GM15510 (cell line): ENCODE data around the gene FBXL20.

Source experiments
- POLR2A ChIP-seq: IDR thresholded peaks from 3 replicates; pipeline ENCODE4 v1.6.1; 2011; ENCODE audit warnings: borderline replicate concordance; ENCODE audit not compliant: insufficient read length; ENCODE audit errors: extremely low read depth

FBXL20 gene

DNA sequence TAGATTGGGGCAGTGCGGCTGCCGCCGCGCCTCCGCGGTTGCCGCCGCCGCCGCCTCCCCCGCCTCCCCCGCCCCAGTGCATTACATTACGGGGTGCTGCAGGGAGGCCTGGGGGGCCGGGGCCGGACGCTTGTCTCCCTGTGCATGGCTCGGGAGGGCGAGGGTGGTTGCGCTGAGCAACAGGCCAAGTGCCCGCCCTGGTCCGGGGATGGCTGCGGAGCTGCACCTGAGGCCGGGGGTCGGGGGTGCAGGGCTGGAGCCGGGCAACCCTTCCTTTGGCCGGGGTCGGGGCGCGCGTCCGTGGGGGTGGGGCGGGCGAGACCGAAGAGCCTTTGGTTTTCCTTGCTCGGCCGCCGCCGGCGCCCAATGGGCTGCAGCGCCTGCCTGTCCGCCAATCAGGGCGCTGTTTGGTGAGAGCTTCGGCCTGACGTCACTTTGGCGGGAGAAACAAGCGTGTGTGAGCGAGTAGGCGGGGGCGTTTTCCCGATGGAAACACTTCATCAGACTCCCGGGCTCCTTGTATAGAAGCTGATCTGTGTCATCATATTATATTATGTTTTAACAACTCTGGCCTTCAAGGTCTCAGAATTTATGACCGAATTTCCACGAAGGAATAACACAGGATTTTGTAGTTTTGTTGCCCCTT, 941 bp upstream of the FBXL20 start:
- no peak for TF ChIP-seq POLR2A

DNA sequence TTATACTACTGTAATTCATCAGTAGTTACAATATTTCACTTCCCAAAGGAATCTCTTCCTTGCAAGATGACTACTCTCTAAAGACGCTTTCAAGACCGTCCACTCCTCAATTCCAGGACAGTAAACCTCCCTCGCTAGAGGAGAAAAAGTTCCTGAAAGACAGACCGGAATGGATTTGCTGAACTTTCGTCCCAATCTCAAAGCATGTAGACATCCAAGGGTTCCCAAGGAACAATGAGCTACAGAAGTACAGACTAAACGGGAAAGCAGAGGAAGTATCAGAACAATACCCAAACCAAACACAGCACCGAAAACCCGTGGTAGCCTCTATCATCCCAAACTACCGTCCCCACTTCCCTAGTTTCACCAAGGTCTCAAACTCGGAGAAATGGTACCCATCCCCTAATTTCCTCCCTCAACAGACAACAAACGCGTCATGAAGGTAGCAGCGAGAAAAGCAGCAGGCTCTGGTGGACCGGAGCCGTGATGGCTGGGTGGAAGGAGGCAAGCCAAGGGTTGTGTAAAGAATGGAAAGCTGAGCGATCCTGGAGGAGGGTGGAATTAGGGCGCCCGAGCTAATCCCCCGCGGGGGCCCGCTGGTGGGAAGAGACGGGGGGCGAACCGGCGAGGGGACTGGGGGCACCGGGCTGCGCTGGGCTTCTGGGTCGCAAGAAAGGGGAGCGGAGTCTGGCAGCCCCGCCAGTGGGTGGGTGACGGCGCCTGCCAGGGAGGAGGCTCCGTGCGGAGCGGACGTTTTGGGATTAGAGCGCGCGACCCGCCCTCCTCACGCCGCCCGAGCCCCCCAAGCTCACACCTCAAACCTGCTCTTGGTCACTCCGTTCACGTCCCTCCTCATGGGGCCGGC, 647 bp downstream of the FBXL20 start:
- TF ChIP-seq POLR2A, result no peak

DNA sequence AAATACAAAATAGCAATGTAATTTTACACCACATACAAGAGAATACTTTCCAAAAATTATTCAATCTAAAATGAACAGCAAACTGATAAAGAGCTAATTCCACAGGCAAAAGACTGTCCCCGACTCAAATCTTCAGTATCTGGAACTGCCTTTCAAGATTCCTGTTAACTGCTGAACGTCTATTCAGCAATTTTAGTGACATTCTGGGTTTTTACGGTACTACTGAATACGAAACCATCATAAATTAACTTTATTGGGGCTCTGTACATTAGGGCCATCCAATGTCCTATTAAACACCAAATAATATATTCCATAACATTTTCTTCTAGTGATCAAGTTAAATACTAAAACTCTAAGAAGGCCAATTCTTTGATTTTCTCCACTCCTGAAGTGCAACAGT, 1.6 kb downstream of the FBXL20 start:
- TF ChIP-seq POLR2A, result no peak

DNA sequence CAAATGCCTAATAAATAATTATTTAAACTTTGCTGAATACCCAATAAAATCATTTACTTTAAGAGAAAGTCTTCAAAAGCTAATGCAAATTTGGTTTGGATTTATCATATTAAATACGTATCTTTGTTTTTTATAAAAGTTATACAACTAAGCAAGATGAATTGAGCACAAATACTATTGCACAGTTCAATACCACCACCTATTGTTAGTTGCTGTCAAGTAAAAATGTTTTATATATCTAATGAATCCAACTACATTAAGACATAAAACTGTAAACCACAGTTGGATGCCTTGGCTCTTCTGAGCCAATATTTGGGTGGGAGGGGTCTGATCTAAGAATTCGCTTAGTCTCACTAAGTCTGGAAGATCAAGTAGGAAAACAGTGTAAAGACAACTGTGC, 7.7 kb downstream of the FBXL20 start:
- no peak for TF ChIP-seq POLR2A

DNA sequence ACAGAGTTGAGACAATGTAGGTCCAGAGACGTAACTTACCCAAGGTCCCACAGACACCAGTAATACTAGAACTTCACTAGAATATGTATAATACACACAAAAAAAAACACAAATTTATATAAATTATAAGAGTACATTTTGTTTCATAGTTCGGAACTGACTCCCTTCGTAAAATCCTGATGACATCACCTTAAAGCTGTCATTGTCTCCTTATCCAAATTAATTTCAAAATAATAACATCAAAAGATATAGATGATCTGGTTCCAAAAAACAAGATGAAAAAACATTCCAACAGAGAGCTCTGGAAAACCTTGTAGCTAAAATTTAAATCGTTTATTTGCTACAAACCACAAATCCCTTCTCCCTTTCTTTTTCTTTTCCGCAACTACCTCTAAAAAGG, 10.0 kb downstream of the FBXL20 start:
- TF ChIP-seq POLR2A, result no peak

DNA sequence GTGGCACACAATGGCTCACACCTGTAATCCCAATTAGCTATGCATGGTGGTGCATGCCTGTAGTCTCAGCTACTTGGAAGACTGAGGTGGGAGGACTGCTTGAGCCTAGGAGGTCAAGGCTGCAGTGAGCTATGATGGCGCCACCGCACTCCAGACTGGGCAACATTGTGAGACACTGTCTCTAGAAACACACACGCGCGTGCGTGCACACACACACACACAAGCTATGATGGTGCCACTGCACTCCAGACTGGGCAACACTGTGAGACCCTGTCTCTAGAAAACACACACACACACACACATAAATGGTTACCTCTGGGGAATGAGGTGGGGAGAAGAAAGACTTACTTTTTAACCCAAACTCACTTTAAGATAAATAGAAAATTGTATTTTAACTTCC, 16.4 kb downstream of the FBXL20 start:
- TF ChIP-seq POLR2A, result no peak

DNA sequence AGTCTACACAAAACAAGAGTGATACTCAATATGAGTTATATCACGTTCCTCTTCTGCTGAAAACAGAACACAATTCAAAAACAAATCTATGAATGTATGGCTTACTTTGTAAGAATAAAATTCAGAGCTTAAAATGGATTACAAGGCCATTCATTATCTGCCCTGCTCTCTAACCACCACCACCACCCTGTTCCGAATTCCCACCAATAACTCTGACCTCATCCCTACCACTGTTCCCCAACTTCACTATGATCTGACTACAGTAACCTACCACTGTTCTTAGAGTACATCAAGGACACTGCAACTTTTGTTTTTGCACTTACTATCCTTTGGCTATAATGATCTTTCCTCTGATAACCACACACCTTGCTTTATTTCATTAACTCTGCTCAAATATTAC, 21.3 kb downstream of the FBXL20 start:
- TF ChIP-seq POLR2A, result no peak

DNA sequence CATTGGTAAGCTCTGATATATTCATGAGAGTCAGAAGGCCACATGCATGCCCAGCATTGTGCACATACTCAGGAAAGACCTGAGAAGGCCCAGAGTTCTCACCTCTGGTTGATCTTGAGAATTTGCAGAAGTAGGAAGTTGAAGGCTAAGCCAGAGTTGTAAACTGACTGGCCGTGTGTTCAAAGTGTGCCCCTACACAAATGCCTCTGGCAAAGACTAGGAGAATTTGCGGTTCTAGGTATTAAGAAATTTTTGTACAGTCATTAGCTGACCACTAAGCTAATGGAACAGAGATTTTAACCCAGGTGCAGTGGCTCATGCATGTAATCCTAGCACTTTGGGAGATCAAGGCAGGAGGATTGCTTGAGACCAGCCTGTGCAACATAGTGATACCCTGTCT, 25.0 kb downstream of the FBXL20 start:
- TF ChIP-seq POLR2A, result no peak

DNA sequence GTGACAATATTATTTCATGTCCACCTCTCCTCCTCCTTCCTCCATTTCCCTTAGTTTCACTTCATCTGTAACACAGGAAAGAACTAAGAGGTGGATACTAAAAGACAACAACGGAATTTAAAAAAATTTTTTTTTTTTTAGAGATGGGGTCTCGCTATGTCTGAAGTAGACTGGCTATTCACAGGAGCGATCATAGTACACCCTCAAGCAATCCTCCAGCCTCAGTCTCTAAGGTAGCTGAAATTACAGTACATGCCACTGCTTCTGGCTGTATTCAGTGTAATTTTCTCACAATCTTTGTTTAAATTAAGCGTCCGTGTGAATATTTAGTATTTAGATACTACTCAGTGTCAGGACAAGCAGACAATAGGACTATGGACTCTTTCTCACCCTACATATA, 35.6 kb downstream of the FBXL20 start:
- no peak for TF ChIP-seq POLR2A

DNA sequence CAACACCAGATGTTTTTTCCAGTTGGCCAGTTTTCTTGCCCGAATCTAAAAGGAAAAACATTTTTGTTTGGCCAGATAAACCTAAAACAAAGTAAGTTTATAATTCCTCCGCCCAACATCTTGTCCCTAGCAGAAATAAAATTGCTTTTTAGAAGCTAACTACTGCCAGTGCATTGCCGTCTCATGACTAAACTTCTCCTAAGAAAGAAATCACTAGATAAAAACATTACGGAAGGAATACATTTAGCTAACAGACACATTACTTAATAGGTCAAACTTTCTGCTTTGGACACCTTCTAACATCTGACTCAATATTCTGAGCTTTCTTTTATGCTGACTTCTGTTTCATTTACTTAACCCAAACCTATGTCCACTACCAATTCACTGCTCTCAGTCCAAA, 36.2 kb downstream of the FBXL20 start:
- no peak for TF ChIP-seq POLR2A

DNA sequence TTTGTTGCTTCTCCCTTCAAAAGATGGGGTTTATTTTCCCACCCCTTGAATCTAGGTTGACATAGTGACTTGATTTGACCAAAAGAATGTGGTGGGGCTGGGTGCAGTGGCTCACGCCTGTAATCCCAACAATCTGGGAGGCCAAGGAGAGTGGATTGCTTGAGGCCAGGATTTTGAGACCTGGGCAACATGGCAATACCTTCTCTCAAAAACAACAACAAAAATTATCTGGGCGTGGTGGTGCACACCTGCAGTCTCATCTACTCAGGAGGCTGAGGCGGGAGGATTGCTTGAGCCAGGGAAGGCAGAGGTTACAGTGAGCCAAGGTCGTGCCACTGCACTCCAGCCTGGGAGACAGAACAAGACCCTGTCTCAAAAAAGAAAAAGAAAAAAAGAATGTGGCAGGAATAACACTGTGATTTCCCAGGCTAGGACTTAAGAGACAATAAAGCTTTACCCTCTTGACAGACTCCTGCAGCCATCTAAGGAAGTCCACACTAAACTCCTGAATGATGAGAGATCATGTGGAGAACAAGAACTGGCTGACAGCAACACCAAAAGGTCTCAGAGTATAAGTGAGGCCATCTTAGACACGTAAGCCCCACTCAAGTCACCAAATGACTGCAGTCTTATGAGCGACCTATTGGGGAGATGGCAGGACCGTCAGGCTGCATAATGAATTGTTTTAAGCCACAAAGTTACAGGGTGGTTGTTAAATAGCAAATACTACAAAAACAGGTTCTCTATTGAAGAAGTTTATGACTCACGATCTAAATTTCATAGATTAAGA, 37.0 kb downstream of the FBXL20 start:
- TF ChIP-seq POLR2A, result no peak

DNA sequence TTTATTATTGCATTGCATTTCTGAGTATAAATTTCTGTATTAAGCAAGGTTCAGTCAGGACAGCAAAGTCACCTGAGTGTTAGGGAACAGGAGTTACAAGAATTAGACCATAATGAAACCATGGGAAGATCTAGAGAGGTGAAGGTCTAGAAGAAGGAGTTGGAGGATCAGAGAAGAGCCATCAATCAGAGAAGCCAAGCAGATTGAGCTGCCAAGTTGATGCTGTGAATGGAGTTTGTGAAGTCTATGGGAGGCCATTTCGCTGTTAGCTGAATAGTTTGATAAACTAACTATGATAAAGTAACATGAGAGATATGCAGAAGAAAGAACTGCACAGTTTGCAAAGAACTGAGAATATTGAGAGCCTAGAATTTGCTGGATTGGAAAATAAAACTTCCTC, 40.4 kb downstream of the FBXL20 start:
- no peak for TF ChIP-seq POLR2A

DNA sequence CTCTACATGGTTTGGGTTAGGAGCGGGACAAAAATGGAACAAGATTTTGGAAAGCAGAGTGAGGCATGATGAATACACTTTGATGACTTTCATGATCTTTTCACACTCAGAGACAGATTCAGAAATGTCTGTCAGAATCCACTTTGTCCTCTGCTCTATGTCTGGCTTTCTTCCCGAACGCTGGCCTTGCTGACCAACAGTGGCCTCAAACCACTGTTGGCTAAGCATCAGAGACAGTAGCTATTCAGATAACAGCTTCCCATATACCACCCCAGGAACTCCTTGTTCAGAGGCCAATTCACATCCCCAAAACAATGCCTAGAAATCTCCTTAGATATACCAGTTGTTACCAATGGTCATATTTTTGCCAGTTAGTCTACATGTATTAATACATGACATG, 40.9 kb downstream of the FBXL20 start:
- no peak for TF ChIP-seq POLR2A

DNA sequence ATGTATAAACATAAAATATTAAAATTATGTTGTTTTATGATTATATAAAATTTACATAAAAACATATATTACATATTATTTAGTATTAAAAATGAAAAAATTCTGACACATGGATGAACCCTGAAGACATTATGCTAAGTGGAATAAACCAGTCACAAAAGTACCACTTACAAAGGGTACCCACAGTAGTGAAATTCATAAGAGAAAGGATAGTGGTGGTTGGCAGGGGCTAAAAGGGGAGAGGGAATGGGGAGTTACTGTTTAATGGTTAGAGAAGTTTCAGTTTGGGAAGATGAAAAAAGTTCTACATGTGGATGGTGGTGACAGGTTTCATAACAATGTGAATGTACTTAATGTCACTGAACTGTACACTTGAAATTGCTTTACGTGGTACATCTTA, 41.4 kb downstream of the FBXL20 start:
- TF ChIP-seq POLR2A, result no peak

DNA sequence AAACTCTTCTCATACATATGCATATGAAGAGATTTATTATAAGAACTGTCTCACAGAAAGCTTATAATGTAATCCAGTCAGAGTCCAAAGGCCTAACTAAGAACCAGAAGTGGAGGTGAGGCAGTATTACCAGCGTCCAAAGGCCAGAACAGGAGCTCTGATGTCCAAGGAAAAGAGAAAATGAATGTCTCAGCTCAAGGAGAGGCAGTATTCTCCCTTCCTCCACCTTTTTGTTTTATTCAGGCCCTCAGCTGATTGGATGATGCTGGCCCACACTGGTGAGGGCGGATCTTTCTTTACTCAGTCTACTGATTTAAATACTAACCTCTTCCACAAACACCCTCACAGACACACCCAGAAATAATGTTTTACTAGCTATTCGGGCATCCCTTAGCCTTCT, 43.4 kb downstream of the FBXL20 start:
- TF ChIP-seq POLR2A, result no peak
